HG03558 (cell line): ENCODE data around the gene COPZ2.
"Not testable (repeated sequence)": the region's sequence is repeated elsewhere in the genome, so short reads cannot be mapped to it uniquely, and the experiment has no call there.

ENCODE experiments used
- ATAC-seq: cut with Tn5 transposase; IDR thresholded peaks from one replicate; pipeline ENCODE4 v1.9.1; 2021; ENCODE audit warnings: moderate number of reproducible peaks; ENCODE audit not compliant: unreplicated experiment; ENCODE audit errors: extremely low read depth

COPZ2 gene

DNA sequence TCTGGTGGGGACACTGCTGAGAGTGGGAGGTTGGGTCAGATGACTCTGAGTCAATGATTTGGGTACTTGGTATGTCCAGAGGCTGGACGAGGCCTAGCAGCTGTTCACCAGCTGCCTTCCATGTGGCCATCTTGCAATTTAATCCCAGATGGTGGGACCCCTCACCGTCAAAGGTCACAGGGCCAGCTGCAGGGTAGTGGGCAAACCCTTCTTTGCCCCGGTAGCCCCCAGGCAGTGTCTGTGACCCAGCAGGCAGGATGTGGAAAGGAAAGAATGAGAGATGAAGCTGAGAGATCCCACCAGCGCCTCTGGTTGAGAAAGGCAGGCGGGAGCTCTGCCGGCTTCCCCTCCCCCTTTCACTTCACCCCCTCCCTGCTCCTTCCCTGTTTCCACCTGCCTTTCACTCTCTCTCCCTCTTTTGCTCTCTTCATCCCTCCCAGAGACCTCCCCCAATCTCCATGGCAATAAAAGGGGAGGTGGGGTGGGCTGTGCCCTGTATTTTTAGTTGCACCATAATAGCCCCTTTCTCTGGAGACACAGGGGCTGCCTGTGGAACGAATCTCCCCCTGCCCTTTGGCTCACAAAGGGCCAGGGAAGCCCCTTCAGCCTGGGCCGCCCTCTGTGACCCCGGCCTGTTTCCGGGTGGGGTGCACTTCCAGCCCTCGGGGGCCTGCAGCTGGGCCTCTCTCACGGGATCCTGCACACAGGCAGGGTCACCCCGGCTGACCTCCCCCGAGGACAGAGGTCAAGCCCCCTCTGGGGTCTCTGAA lies 46.5 kb downstream of the COPZ2 start:
- ATAC-seq: no peak

DNA sequence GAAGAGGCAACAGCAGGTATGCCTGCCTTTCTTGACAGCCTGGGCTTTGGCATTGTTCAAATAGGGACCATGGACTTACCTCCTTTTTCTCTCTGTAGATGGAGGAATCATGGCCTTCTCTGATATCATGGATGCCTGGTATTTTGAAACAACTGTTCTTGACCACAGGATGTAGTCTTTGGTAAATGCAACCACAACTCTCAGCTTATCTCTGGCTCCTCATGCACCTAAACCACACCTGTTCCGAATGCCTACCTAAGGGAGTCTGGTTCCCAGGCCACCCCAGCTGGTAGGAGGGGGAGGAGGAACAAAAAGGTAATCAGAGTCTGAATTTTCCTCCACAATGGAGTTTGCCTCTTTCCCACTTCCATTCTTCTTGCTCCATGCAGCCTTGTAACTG lies 47.9 kb downstream of the COPZ2 start:
- no peak for ATAC-seq

DNA sequence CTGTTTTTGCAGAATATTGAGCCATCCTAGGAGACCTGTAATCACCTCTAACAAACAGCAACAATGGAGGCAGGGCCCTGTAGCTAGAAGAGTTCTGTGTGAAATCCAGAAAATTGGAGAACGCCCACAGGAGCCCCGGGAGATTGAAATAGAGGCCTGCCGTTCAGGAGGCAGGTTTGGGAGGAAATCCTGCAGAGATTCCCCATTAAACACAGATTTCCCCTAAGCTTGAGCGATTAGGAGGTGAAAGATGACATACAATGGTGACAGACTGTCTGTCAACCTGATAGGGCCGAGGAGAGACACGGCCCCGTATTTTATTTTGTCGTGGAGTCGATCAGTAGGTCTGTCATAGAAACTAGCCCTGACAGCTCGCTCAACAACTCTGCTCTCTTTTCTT lies 48.4 kb downstream of the COPZ2 start:
- ATAC-seq: no peak

DNA sequence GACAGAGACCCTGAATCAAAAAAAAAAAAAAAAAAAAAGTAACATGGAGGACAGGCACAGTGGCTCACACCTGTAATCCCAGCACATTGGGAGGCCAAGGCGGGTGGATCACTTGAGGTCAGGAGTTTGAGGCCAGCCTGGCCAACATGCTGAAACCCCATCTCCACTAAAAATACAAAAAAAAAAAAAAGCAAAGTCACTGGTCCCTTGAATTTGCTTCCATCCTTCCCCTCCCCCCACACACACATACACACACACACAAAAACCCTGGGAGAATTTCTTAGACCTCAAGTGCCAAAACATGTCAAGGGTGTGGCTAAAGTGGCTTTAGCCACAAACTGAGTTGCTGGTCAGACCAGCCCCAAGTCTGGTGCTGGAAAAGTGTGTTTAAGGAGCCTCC lies 49.2 kb downstream of the COPZ2 start:
- ATAC-seq: not testable (repeated sequence)

DNA sequence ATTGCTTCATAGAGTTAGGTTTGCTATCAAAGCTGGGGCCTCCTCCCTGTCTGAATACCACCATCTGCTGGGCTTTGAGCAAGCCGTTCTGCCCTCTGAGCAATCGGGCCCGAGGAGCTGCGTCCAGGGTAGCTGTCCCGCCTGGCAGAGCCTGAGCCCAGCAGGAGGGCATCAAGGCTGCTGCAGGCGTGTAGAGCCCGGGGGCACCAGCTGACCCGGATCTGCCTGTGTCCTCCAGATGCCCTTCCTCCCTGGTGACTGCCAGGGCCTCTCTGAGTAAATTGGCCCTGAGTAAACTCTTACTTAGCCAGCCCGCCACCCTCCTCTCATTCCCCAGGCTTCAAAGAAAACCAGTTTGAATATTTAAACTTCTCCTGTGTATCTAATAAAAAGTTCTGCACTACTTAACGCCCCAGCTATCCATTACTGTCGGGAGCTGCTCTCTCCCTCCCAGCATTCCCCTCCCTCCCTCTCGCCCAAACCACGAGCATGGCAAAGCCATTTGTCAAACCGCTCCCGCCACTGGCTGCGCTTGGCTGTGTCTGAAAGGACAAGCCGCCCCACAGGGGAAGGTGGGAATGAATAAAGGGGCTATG lies 50.3 kb downstream of the COPZ2 start:
- no peak for ATAC-seq

DNA sequence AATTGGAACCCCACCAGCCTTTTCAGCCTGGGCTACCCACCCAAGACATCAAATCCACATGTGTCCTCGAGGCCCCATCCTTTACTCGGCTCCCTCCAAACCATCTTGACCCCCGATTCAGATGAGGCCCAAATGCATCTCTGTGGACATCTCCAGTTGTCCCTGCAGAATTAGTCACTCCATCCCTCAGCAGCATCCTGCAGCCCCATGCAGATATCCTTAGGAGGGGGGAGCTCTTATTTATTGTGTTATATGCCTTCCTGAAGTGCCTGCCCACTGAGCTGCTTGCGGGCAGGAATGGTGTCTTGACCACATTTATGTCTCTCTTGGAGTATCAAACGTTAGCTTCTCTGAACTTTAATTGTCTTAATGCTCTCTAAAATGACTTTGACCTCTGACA lies 51.1 kb downstream of the COPZ2 start:
- ATAC-seq: no peak

DNA sequence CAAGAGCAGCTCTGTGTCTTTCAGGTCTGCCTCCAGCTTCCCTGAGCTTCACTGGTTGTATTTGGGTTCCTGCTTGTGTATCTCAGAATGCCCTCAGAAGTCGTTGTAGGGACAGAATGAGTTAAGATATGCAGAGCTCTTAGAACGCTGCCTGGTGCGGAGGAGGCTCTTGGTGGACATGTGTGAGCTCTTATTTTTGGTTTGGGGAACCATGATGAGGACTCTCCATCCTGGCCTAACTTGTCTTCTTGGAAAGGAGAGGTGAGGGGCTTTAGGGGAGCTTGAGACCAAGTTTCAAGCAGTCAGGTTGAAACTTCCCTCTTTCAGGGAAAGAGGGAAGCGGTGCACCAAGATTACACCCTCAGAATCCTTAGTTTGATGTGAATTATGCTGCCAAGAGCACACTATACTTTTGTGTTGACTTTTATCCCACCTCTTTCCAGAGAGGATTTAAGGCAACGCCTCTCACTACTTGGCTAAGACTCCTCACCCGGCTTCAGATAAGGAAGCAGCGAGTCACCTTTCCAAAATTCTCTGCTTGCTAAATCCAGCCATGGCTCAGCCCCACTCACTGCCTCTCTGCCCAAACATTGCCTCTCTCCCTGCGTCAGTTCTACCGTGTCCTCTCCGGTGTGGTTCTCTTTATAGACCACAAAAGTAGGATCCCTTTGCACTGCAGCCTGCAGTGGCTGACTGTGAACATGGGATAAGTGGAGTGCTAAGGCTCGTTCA lies 53.9 kb downstream of the COPZ2 start:
- ATAC-seq: no peak

DNA sequence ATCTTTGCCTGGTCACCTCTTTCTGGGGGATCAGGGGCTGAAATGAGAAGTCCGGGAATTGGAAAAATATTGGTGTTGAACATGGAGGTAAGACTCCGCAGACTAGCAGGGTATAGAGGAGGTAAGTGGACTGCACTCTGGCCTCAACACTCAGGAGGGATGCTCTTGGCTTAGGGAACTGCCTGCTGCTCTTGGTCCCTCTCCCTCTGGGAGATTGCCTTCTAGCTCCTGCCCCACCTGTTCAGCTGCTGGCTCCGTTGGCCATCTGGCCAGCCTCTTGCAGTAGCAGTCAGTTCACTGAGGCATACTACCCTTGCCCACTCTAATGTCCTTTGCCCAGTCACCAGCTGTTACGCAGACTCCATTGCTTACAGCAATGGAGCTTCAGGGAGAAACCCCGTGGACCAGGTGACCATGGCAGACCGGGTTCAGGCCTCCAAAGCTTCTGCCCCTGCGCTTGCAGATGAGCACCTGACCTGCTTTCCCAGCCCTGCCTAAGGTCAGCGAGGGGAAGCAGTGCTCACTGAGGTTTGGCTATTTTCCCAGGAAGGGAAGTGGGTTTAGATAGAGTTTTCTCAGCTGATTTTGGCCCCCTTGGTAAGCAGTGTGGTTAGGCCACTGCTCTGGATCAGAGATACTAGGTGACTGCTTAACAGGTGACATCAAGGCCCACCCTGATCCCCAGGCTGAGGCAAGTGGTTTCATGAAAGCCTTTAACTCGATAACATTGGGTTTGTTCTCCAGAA lies 54.8 kb downstream of the COPZ2 start:
- ATAC-seq: no peak

DNA sequence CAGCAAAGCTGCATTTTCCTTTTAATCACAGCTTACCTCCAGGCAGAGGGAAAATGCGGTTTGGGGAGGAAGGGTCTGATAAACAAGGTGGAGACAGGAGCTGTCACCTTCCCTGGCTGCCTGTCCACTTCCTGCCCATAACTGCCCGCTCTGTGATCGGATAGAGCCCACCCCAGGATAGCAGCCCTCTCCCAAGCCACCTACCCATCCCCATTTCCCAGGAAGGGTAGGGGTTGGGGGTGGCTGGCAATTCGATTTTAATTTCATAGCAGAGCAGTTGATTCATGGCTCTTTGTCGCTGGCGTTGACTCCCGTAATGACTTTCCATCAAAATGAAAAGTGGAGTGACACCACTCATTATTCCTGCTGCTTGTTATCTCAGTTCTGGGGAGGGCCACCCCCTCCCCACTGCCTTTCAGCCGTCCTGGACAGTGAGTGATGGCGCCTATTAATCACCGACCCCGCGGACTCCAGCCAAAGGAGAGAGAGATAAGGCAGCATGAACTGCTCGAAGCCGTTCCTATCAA lies 55.4 kb downstream of the COPZ2 start:
- no peak for ATAC-seq

DNA sequence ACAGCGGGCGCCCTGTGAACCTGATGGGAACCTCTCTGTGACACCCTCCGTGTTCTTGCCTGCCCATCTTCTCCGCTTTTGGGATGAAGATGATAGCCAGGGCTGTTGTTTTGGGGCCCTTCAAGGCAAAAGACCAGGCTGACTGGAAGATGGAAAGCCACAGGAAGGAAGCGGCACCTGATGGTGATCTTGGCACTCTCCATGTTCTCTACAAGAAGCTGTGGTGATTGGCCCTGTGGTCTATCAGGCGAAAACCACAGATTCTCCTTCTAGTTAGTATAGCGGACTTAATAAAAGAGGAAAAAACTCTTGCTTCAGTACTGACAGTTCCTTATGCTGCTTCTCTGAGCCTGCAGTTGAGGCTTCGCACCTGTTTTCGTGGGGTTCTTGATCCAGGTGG lies 56.1 kb downstream of the COPZ2 start:
- no peak for ATAC-seq

DNA sequence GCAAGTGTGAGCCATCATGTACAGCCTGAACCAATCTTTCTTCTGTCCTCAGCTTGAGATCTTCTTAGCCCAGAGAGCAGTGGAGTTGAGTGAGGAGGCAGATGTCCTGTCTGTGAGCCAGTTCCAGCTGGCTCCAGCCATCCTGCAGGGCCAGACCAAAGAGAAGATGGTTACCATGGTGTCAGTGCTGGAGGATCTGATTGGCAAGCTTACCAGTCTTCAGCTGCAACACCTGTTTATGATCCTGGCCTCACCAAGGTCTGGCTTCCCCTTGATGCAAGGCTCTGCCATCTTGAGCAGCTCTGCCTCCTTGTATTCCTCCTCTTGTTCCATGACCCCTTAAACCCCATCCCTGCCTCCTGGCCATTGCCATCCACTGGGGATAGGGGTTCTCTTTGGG lies 57.1 kb downstream of the COPZ2 start:
- no peak for ATAC-seq

DNA sequence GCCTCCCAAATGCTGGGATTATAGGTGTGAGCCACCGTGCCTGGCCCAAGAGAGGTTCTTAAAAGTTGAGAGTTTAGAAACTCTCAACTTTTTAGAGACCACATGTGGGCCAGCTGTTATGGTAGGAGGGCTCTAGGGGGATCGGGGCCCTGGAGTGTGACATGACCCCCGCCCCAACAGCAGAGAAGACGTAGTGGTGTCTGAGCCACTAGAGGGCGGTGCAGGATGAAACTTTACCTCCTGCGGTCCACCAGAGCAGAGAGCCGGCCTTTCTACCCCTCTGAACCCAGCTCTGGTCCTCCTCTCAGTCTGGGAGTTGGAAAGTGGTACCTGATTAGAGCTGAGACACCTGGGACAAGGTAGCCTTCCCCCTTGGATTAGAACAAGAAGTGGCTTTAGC lies 59.3 kb downstream of the COPZ2 start:
- ATAC-seq: no peak
